Nephron (organoid): ENCODE measurements around the gene IL7R.

ENCODE experiments used
- H3K27ac Mint-ChIP-seq, 3 experiments: 2 replicates each; pipeline ENCODE4 v1.8.0; 2020; ENCODE audit warnings: mixed read lengths in 3 of 3, mild to moderate bottlenecking in 2 of 3, moderate library complexity in 1 of 3
- H3K27me3 Mint-ChIP-seq: 2 replicates; pipeline ENCODE4 v1.8.0; 2021; ENCODE audit warnings: low read depth, mild to moderate bottlenecking, moderate library complexity, mixed read lengths
- H3K36me3 Mint-ChIP-seq: 2 replicates; pipeline ENCODE4 v1.8.0; 2020; ENCODE audit warnings: low read depth, mixed read lengths
- H3K4me1 Mint-ChIP-seq: 2 replicates; pipeline ENCODE4 v1.8.0; 2020; ENCODE audit warnings: mixed read lengths
- H3K4me3 Mint-ChIP-seq, 3 experiments: 2 replicates each; pipeline ENCODE4 v1.8.0; 2020; ENCODE audit warnings: mild to moderate bottlenecking in 3 of 3, mixed read lengths in 3 of 3, moderate library complexity in 2 of 3
- H3K9me3 Mint-ChIP-seq: 2 replicates; pipeline ENCODE4 v1.8.0; 2020; ENCODE audit warnings: mixed read lengths
- CTCF ChIP-seq, 3 experiments: fragments of 200-600 bp; sonication (generic); IDR thresholded peaks; one replicate each; pipeline ENCODE4 v1.5.0; 2021; ENCODE audit warnings: antibody characterized with exemption in 3 of 3; ENCODE audit not compliant: unreplicated experiment in 3 of 3

Gene IL7R

GRCh38 chr5:35876454-35876853 is 19.8 kb downstream of the IL7R start:
- Mint-ChIP-seq H3K27ac (no peak overlapping the region), H3K27me3 (peaks cover 3% of the 10 kb centered on the region), H3K36me3 (no peaks in the 10 kb centered on the region), H3K9me3 (no peaks in the 10 kb centered on the region), H3K4me1 (no peaks in the 10 kb centered on the region), H3K4me3 (no peak overlapping the region)
- no peak for TF ChIP-seq CTCF (IDR thresholded peaks at IDR 0.05; ENCODE audit: unreplicated experiment in 3 of 3)

- Mint-ChIP-seq H3K36me3 (no peaks in the 10 kb centered on the region), H3K9me3 (no peaks in the 10 kb centered on the region), H3K27ac (no peak overlapping the region), H3K4me3 (no peak overlapping the region), H3K27me3 (peaks cover 3% of the 10 kb centered on the region), H3K4me1 (no peaks in the 10 kb centered on the region)
- TF ChIP-seq CTCF (IDR thresholded peaks at IDR 0.05; ENCODE audit: unreplicated experiment in 3 of 3): no peak
These were observed 20.2 kb downstream of the IL7R start for GRCh38 chr5:35876922-35877321.

- no peak for TF ChIP-seq CTCF (IDR thresholded peaks at IDR 0.05; ENCODE audit: unreplicated experiment in 3 of 3)
- Mint-ChIP-seq H3K36me3 (no peaks in the 10 kb centered on the region), H3K27ac (no peak overlapping the region), H3K9me3 (no peaks in the 10 kb centered on the region), H3K27me3 (peaks cover 3% of the 10 kb centered on the region), H3K4me3 (no peak overlapping the region), H3K4me1 (no peaks in the 10 kb centered on the region)
These were observed 21.0 kb downstream of the IL7R start for GRCh38 chr5:35877655-35878054.

GRCh38 chr5:35878079-35878478 is 21.4 kb downstream of the IL7R start:
- no peaks in the 10 kb centered on the region for H3K36me3 Mint-ChIP-seq
- no peak for TF ChIP-seq CTCF (IDR thresholded peaks at IDR 0.05; ENCODE audit: unreplicated experiment in 3 of 3)
- H3K4me1 Mint-ChIP-seq: no peaks in the 10 kb centered on the region
- no peak overlapping the region for H3K27ac Mint-ChIP-seq
- H3K9me3 Mint-ChIP-seq: no peaks in the 10 kb centered on the region
- peaks cover 3% of the 10 kb centered on the region for H3K27me3 Mint-ChIP-seq
- H3K4me3 Mint-ChIP-seq: no peak overlapping the region

- no peak overlapping the region for H3K27ac Mint-ChIP-seq
- no peak overlapping the region for H3K4me3 Mint-ChIP-seq
- no peaks in the 10 kb centered on the region for H3K27me3 Mint-ChIP-seq
- no peaks in the 10 kb centered on the region for H3K4me1 Mint-ChIP-seq
- no peak for TF ChIP-seq CTCF (IDR thresholded peaks at IDR 0.05; ENCODE audit: unreplicated experiment in 3 of 3)
- no peaks in the 10 kb centered on the region for H3K36me3 Mint-ChIP-seq
- no peaks in the 10 kb centered on the region for H3K9me3 Mint-ChIP-seq
These were observed 22.4 kb downstream of the IL7R start for GRCh38 chr5:35879096-35879495.

GRCh38 chr5:35879649-35880048 is 23.0 kb downstream of the IL7R start:
- TF ChIP-seq CTCF (IDR thresholded peaks at IDR 0.05; ENCODE audit: unreplicated experiment in 3 of 3): no peak
- no peaks in the 10 kb centered on the region for H3K27me3 Mint-ChIP-seq
- no peaks in the 10 kb centered on the region for H3K4me1 Mint-ChIP-seq
- H3K4me3 Mint-ChIP-seq: no peak overlapping the region
- H3K27ac Mint-ChIP-seq: no peak overlapping the region
- no peaks in the 10 kb centered on the region for H3K36me3 Mint-ChIP-seq
- no peaks in the 10 kb centered on the region for H3K9me3 Mint-ChIP-seq
